LNCAP (cell line): ENCODE data around the gene GUCA1C.

ENCODE experiments used
- TF ChIP-seq, protein P1 (sequence below): fragments of 450-650 bp; IDR thresholded peaks from 2 replicates; pipeline ENCODE4 v1.5.1; 2017; ENCODE audit warnings: mild to moderate bottlenecking

Gene GUCA1C

DNA sequence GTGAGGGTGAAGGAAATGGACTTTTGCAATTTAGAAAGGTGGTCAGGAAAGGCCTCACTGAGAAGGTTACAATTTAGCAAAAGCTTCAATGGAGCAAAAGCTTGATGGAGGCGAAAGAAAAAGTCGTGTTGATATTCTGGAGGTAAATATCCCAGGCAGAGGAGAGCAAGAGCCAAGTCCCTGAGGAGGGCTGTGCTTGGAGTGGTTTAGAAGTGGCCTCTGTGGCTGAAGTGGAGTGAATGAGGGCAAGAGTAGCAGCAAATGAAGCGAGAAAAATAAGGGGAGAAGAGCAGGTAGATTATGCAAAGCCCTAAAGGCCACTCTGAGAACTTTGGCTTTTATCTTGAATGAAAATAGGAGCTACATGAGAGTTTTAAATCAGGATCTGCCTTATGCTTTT, 54.1 kb downstream of the GUCA1C start:
- TF ChIP-seq, protein P1, sequence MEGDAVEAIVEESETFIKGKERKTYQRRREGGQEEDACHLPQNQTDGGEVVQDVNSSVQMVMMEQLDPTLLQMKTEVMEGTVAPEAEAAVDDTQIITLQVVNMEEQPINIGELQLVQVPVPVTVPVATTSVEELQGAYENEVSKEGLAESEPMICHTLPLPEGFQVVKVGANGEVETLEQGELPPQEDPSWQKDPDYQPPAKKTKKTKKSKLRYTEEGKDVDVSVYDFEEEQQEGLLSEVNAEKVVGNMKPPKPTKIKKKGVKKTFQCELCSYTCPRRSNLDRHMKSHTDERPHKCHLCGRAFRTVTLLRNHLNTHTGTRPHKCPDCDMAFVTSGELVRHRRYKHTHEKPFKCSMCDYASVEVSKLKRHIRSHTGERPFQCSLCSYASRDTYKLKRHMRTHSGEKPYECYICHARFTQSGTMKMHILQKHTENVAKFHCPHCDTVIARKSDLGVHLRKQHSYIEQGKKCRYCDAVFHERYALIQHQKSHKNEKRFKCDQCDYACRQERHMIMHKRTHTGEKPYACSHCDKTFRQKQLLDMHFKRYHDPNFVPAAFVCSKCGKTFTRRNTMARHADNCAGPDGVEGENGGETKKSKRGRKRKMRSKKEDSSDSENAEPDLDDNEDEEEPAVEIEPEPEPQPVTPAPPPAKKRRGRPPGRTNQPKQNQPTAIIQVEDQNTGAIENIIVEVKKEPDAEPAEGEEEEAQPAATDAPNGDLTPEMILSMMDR: no peak

DNA sequence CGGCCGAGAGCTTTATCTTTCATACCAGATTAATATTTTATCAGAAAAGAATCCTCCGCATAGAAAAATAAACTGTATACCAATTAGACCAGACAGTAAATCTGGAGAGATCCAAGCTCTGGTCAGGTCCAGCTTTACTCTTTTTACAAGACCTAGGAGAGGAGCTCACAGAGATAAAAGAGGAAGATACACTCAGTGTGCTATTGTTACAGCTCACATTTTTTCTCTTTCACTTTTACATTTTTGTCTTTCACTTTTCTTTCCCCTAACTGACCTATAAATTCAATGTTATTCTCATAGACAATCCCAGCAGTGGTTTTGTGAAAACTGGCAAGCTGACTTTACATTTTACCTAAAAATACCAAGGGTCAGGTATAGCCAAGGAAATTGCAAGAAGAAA, 55.8 kb downstream of the GUCA1C start:
- TF ChIP-seq, protein P1: no peak

DNA sequence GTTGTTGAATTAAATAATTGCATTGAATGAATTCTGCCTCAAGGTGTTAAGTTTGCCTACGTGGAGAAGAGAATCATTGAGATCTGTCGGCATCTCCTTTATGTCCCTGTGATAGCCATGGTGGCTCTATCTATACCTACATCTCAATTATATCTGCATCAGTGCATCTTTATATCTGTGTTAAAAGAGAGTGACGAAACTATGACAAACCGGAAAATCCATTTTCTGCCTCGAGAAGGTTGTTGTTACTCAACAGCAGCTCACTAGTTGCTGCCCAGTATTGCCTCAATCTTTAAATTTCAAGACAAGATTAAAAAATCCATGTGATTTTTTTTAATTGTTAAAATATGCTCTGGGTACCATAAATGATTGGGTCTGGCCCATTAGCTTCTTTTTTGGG, 58.7 kb downstream of the GUCA1C start:
- TF ChIP-seq, protein P1: no peak

DNA sequence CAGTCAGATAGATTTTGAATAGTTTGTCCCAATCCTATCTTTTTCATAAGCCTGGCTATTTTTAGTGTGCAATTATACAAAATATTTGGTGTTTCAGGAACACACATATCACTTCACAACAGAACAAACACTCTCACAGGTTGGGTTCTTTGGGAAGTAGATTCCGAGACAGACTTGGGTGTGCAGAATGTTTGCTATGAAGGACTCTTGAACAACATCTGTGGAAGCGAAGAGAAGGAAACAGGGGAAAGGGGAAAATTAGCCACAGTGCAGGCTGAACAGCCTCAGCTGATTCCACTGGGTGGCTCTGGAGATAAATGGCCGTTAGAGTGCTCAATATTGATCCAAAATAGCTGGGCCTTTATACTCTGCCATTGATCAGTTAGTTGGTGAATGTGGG, 61.8 kb downstream of the GUCA1C start:
- TF ChIP-seq, protein P1: no peak

DNA sequence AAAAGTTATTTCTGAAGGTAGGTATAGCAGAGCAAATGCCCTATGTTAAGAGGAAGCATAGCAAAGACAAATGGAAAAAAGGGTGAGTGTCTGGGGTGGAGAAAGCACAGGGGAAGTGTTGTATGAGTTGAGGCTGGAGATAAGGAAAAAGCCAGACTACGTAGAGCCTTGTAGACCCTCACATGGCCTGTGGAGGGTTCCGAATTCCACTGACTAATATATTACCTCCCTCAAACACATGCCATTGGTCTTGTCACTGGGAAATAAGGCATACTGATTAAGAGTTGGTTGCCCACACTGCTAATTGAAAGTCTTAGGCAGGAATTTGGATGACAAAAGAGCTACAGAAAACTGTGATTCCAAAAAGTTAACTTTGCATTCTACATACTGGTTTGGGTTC, 65.9 kb downstream of the GUCA1C start:
- TF ChIP-seq, protein P1: no peak

DNA sequence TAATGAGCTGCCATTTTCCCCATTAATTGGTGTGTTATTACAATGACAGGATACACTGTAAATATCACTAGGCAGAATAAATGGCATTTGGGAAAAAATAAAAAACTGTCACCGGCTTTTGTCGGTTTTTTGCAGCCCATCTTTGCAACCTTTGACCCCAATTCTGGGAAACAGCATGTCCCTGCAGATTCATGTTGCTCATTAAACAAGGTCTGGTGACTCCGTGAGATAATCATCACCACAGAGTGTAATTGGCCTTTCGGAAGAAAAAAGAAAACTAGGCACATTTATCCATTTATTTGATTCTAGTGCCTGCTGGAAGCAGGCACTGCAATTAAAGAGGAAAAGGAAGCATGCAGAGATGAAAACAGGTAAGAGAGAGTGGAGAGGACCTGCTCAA, 66.6 kb downstream of the GUCA1C start:
- TF ChIP-seq, protein P1: no peak

DNA sequence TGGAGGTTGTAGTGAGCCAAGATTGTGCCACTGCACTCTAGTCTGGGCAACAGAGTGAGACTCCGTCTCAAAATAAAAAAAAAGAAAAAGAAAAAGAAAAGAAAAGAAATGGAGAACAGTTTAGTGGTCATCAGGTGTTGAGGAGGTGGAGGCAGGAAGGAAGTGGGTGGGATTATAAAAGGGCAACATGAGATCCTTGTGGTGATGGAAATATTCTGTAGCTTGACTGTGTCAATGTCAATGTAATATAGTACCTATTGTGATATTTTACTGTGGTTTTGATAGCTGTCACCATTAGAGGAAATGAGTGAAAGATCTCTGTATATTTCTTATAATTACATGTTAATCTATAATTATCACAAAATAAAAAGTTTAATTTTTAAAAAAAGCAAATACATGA, 70.3 kb downstream of the GUCA1C start:
- TF ChIP-seq, protein P1: no peak

DNA sequence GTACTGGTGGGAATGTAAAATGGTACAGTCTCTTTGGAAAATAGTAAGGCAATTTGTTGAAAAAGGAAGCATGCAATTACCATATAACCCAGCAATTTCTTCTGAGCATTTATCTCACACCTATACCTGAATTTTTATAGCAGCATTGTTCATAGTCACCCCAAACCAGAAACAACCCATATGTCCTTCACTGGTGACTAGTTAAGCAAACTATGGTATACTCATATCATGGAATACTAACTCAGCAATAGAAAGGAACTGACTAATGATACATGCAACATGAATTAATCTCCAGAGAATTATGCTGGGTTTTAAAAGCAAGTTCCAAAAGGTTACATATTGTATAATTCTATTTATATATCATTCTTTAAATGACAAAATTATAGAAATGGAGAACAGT, 70.9 kb downstream of the GUCA1C start:
- TF ChIP-seq, protein P1: no peak
